ENCODE data around the gene POU2AF2. TPM values are rescaled to one million over a fixed set of nuclear protein-coding genes. Genes with fewer than 3 reads are reported as not detected.

Gene POU2AF2
- total and polyA plus RNA-seq, 2 donors (not counting 3 experiments of a cell fraction or from before 2014, with no cell fraction given) = not detected

DNA sequence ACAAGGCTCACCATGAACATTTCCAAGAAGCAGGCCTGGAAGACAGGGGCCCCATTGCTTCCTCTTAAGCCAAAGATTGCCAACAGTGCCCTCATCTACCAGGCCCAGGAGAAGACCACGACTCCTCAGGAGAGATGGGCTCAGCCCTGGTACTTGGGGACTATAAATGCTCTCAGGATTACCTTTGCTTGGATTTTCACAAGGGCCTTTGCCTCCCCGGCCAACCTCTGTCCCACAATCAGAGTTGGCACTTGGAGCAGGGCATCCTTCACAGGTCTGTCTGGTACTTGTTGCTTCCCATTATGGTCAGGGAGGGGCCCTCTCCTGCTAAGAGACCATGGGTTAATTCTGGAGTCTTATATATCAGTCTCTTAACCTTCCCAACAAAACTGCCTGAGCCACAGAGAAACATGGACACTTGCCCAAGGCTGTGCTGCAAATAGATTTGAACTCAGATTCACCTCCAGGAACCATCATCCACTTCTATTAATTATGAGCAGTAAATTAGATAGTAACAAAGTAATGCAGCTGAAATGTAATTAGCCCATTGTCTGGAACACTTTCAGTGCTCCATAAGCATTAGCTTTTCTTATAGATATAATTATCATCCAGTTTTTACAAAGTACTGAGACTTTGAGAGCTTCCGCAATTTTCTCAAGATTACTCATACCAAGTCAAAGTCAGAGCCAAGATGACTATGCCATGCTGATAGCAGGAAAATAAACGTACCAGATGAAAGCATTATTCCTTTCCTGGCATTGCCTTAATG lies 86.4 kb downstream of the POU2AF2 start:
- dilution Hi-C loops (cut with MboI; ENCODE audit: extremely low pct_ligation_motif_present, low sequenced_read_pairs) (no loop called here), intact Hi-C loops (cut with micrococcal nuclease) (no loop called here)
- Histone ChIP-seq H3K9me3 (replicated peaks; ENCODE audit: control insufficient read depth, insufficient read depth, low read length) (no peaks in the 10 kb centered on the region), H3K27me3 (ENCODE audit: control insufficient read depth in 2 of 2, insufficient read depth in 2 of 2, low read length in 2 of 2) (no peaks in the 10 kb centered on the region), H3K4me1 (ENCODE audit: control insufficient read depth, extremely low read depth, insufficient read depth, low read length) (no peaks in the 10 kb centered on the region), H3K9ac (replicated peaks; ENCODE audit: extremely low read depth, insufficient read depth, low read length) (no peak overlapping the region), H3K27ac (ENCODE audit: insufficient read depth, low read depth, low read length) (no peak overlapping the region), H3K36me3 (ENCODE audit: control insufficient read depth in 2 of 2, extremely low read depth in 1 of 2, insufficient read depth in 2 of 2, low read length in 2 of 2) (no peaks in the 10 kb centered on the region), H3K4me3 (replicated peaks in 1 of 3; ENCODE audit: insufficient read depth in 1 of 3, low read depth in 1 of 3, low read length in 3 of 3) (no peak overlapping the region), H4K20me1 (replicated peaks; ENCODE audit: control insufficient read depth, extremely low read depth, insufficient read depth, low read length) (no peaks in the 10 kb centered on the region), H2AFZ (ENCODE audit: low read depth, low read length) (no peak overlapping the region), H3K4me2 (ENCODE audit: insufficient read depth, low read length) (no peak overlapping the region), H3K79me2 (ENCODE audit: control insufficient read depth, insufficient read depth, low read length) (no peaks in the 10 kb centered on the region), H3K9me1 (replicated peaks; ENCODE audit: control insufficient read depth, extremely low read depth, insufficient read depth, low read length) (no peaks in the 10 kb centered on the region)
- ChIA-PET POLR2A (no interaction called here), CTCF (no interaction called here)
- no peak for FAIRE-seq
- no peak for DNase-seq (ENCODE audit: low read depth, low spot score)
- BruUV-seq (replicated peaks) = no TSS peak
- no peak for TF ChIP-seq MAX (IDR thresholded peaks at IDR 0.05; ENCODE audit: insufficient read depth, insufficient read length)
- TF ChIP-seq MYC (IDR thresholded peaks at IDR 0.05; ENCODE audit: low read depth, low read length) = no peak
- TF ChIP-seq EZH2 (IDR thresholded peaks at IDR 0.05; ENCODE audit: borderline replicate concordance, low read depth, low read length, severe bottlenecking) = no peak
- no peak for TF ChIP-seq POLR2AphosphoS5 (IDR thresholded peaks at IDR 0.05; ENCODE audit: insufficient read depth, low read depth, low read length)
- no peak for TF ChIP-seq GATA2 (IDR thresholded peaks at IDR 0.05; ENCODE audit: insufficient read depth, insufficient read length, low read depth, low read length)
- TF ChIP-seq CTCF (IDR thresholded peaks at IDR 0.05; ENCODE audit: extremely low read depth in 1 of 2, insufficient read depth in 1 of 2, low read depth in 1 of 2, low read length in 2 of 2) = no peak
- no peak for TF ChIP-seq JUN (IDR thresholded peaks at IDR 0.05; ENCODE audit: borderline replicate concordance, insufficient read depth, insufficient read length, low read depth)
- TF ChIP-seq FOS (IDR thresholded peaks at IDR 0.05; ENCODE audit: borderline replicate concordance, insufficient read depth, low read length) = no peak
- TF ChIP-seq POLR2A (IDR thresholded peaks at IDR 0.05; ENCODE audit: low read depth, low read length) = no peak

Measured in endothelial cell of umbilical vein (primary cell).